MCF 10A (cell line): ENCODE measurements around the gene USHBP1. TPM values are rescaled to one million over a fixed set of nuclear protein-coding genes. Genes with fewer than 3 reads are reported as not detected.

ENCODE experiments used
- BruUV-seq: library from RNA; stranded (reverse); fragments of 400-500 nt; replicated peaks from 2 replicates; lab custom pipeline; 2021; lab: Mats Ljungman, UMichigan
- CTCF ChIA-PET: fragments of 300-600 bp; sonication (Branson Sonifier 250); formaldehyde crosslinking; extraction: SDS; loops from one replicate; lab custom pipeline; 2021; ENCODE audit warnings: antibody characterized with exemption, inconsistent platforms; lab: Yijun Ruan, JAX
- POLR2A ChIA-PET: fragments of 300-600, 350-650 bp; sonication (Branson Sonifier 250); formaldehyde crosslinking; extraction: SDS; loops from one replicate; lab custom pipeline; 2020; ENCODE audit warnings: antibody characterized with exemption, inconsistent platforms; lab: Yijun Ruan, JAX
- DNase-seq: peaks from one replicate; pipeline ENCODE4 v3.0.0-alpha.2; 2018; ENCODE audit not compliant: unreplicated experiment
- H3K27ac Mint-ChIP-seq: one replicate; pipeline ENCODE4 v1.8.0; 2022; ENCODE audit warnings: mild to moderate bottlenecking, low read depth, mixed read lengths; ENCODE audit not compliant: unreplicated experiment
- H3K27me3 Mint-ChIP-seq: one replicate; pipeline ENCODE4 v1.8.0; 2022; ENCODE audit warnings: mixed read lengths; ENCODE audit not compliant: insufficient read depth, unreplicated experiment
- H3K36me3 Mint-ChIP-seq: one replicate; pipeline ENCODE4 v1.8.0; 2022; ENCODE audit warnings: mild to moderate bottlenecking, moderate library complexity, mixed read lengths; ENCODE audit not compliant: insufficient read depth, unreplicated experiment
- H3K4me1 Mint-ChIP-seq: one replicate; pipeline ENCODE4 v1.8.0; 2022; ENCODE audit warnings: mixed read lengths; ENCODE audit not compliant: insufficient read depth, unreplicated experiment
- H3K4me3 Mint-ChIP-seq: one replicate; pipeline ENCODE4 v1.8.0; 2022; ENCODE audit warnings: mild to moderate bottlenecking, moderate library complexity, mixed read lengths; ENCODE audit not compliant: unreplicated experiment
- H3K9me3 Mint-ChIP-seq: one replicate; pipeline ENCODE4 v1.8.0; 2022; ENCODE audit warnings: mixed read lengths; ENCODE audit not compliant: unreplicated experiment
- intact Hi-C: fragments of 100-400 bp; cut with micrococcal nuclease; formaldehyde crosslinking; loops from 2 replicates; pipeline ENCODE4 v1.14.1; 2022
- total RNA-seq: library from RNA; stranded (reverse); gene quantifications from 2 replicates; pipeline ENCODE4 v1.2.3, GENCODE V29; 2022
- TF ChIP-seq, protein P1 (sequence below): fragments of 200-600 bp; IDR thresholded peaks from one replicate; pipeline ENCODE4 v1.8.0; 2022; ENCODE audit warnings: antibody characterized with exemption, mild to moderate bottlenecking; ENCODE audit not compliant: unreplicated experiment

Gene USHBP1
- total RNA-seq, 1 experiment from 2014 or later: not detected

DNA sequence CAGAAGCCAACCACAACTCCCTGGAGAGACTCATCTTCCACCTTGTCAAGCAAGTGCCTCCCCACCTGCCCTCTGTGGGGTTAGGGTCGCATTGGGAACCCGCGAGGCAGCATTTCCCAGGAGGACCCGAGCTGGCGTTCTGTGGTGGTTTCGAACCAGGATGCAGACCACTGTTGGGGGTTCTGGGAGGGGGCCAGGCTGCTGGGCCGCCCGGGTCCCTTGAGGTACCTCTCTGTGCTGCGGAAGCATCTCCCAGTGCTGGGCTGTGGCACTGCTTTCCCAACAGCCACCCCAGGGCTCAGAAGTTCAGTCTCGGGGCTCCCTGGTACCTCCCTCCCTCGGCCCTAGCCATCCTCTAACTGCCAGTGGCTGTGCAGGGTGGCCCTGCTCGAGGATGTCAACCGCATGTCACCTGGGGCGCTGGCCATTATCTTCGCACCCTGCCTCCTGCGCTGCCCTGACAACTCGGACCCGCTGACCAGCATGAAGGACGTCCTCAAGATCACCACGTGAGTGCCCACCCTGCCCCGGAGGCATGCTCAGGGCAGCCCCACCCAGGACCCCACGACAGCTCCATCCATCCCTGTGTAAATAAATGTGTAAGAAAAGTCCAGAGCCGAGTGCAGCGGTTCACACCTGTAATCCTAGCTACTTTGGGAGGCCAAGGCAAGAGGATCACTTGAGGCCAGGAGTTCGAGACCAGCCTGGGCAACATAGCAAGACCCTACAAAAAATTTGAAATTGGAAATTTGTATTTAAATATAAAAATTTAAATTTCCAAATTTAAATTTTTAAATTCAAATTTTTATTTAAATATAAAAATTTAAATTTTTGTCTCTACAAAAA is 57.6 kb downstream of the USHBP1 start:
- Mint-ChIP-seq H3K9me3 (no peaks in the 10 kb centered on the region), H3K36me3 (peaks cover 30% of the 10 kb centered on the region), H3K27ac (no peak overlapping the region), H3K27me3 (no peaks in the 10 kb centered on the region), H3K4me3 (no peak overlapping the region), H3K4me1 (peaks cover 4% of the 10 kb centered on the region)
- CTCF ChIA-PET: interaction anchor here (0.6 kb wide), 2 partner anchors 17 to 290 kb away, joined by 3 to 4 read pairs; no protein-coding TSS in a partner anchor
- intact Hi-C loops: no loop called here
- BruUV-seq: no TSS peak
- no peak for DNase-seq
- POLR2A ChIA-PET: no interaction called here
- TF ChIP-seq, protein P1, sequence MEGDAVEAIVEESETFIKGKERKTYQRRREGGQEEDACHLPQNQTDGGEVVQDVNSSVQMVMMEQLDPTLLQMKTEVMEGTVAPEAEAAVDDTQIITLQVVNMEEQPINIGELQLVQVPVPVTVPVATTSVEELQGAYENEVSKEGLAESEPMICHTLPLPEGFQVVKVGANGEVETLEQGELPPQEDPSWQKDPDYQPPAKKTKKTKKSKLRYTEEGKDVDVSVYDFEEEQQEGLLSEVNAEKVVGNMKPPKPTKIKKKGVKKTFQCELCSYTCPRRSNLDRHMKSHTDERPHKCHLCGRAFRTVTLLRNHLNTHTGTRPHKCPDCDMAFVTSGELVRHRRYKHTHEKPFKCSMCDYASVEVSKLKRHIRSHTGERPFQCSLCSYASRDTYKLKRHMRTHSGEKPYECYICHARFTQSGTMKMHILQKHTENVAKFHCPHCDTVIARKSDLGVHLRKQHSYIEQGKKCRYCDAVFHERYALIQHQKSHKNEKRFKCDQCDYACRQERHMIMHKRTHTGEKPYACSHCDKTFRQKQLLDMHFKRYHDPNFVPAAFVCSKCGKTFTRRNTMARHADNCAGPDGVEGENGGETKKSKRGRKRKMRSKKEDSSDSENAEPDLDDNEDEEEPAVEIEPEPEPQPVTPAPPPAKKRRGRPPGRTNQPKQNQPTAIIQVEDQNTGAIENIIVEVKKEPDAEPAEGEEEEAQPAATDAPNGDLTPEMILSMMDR: no peak

GRCh38 chr19:17205237-17206140 is 59.1 kb downstream of the USHBP1 start:
- POLR2A ChIA-PET: interaction anchor here (0.5 to 0.6 kb wide), 3 partner anchors 306 to 545 kb away, joined by 3 read pairs; partner anchors contain the start of gene PGLS
- Mint-ChIP-seq H3K36me3 (peaks cover 36% of the 10 kb centered on the region), H3K4me1 (peaks cover 4% of the 10 kb centered on the region)

DNA sequence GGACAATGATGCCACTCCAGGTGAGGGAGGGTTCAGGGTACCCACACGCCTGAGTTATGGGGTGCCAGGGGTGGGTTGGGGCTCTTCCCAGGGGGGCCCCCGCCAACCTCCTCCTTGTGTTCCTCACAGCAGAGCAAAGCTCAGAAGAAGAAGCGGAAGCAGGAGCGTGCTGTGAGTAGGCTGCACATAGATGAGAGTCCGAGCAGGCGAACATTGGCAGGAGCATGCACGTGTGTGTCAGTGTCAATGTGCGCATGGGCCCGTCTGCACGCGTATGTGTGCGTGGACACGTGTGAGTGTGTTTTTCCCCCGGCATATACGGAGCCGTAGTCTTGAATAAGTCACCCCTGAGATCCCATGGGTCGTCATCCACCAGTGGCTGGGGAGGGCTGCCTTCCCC is 61.8 kb downstream of the USHBP1 start:
- Mint-ChIP-seq H3K9me3 (no peaks in the 10 kb centered on the region), H3K27me3 (no peaks in the 10 kb centered on the region), H3K27ac (no peak overlapping the region), H3K4me1 (no peaks in the 10 kb centered on the region), H3K4me3 (no peak overlapping the region), H3K36me3 (peaks cover 32% of the 10 kb centered on the region)
- DNase-seq: no peak
- BruUV-seq: no TSS peak
- ChIA-PET CTCF (no interaction called here), POLR2A (no interaction called here)
- intact Hi-C loops: no loop called here
- TF ChIP-seq, protein P1: no peak

More at GRCh38 chr19:17205237-17206140, 59.1 kb downstream of the USHBP1 start:
- BruUV-seq: no TSS peak
- intact Hi-C loops: loop anchor here (1.0 kb wide), 1 partner anchor 77 kb away; no protein-coding TSS in a partner anchor
- Mint-ChIP-seq H3K9me3 (no peaks in the 10 kb centered on the region), H3K4me3 (no peak overlapping the region), H3K27me3 (no peaks in the 10 kb centered on the region), H3K27ac (no peak overlapping the region)
- TF ChIP-seq, protein P1: peak; percentile 55
- CTCF ChIA-PET: interaction anchor here (0.6 to 1.6 kb wide), 5 partner anchors 11 to 769 kb away, joined by 3 to 6 read pairs (median 3); no protein-coding TSS in a partner anchor
- DNase-seq: peak; percentile 71
